Neural cell (in vitro differentiated cells): ENCODE data around the gene CEACAM5. TPM values are rescaled to one million over a fixed set of nuclear protein-coding genes. Genes with fewer than 3 reads are reported as not detected.

ENCODE experiments used
- H2AFZ ChIP-seq: fragments of 200-600, 300-800 bp; sonication (generic), shearing (Covaris generic); 2 replicates; pipeline ENCODE4 v1.6.0; 2014; ENCODE audit warnings: low read depth, mild to moderate bottlenecking, antibody characterized with exemption, low read length, moderate library complexity
- H3F3A ChIP-seq: fragments of 200-600 bp; shearing (Covaris generic); 2 replicates; pipeline ENCODE4 v1.6.1; 2016; ENCODE audit warnings: mild to moderate bottlenecking, moderate library complexity, mixed read lengths, antibody characterized with exemption, low read length; ENCODE audit not compliant: insufficient read depth, poor library complexity, severe bottlenecking
- H3K27ac ChIP-seq: fragments of 200-600, 300-800 bp; sonication (generic), shearing (Covaris generic); 2 replicates; pipeline ENCODE4 v1.5.1; 2014; ENCODE audit warnings: mild to moderate bottlenecking, low read length, moderate library complexity
- H3K27me3 ChIP-seq: fragments of 300-800, 200-600 bp; sonication (generic), shearing (Covaris generic); 2 replicates; pipeline ENCODE4 v1.6.0; 2014; ENCODE audit warnings: mild to moderate bottlenecking, low read depth, low read length, moderate library complexity; ENCODE audit not compliant: insufficient read depth
- H3K36me3 ChIP-seq: fragments of 300-800, 200-600 bp; sonication (generic), shearing (Covaris generic); 2 replicates; pipeline ENCODE4 v1.5.1; 2014; ENCODE audit warnings: mild to moderate bottlenecking, antibody characterized with exemption, low read length, moderate library complexity; ENCODE audit not compliant: insufficient read depth
- H3K4me2 ChIP-seq: fragments of 300-800, 200-600 bp; sonication (generic), shearing (Covaris generic); 2 replicates; pipeline ENCODE4 v1.6.0; 2014; ENCODE audit warnings: mild to moderate bottlenecking, low read length
- H3K4me3 ChIP-seq: fragments of 300-800, 200-600 bp; sonication (generic), shearing (Covaris generic); 2 replicates; pipeline ENCODE4 v1.5.1; 2014; ENCODE audit warnings: mild to moderate bottlenecking, low read length, moderate library complexity
- H3K79me2 ChIP-seq: fragments of 200-600 bp; shearing (Covaris generic); replicated peaks from 2 replicates; pipeline ENCODE4 v1.6.0; 2014; ENCODE audit warnings: mild to moderate bottlenecking, low read length, moderate library complexity; ENCODE audit not compliant: insufficient read depth
- H3K9ac ChIP-seq: fragments of 300-800, 200-600 bp; sonication (generic), shearing (Covaris generic); 2 replicates; pipeline ENCODE4 v1.6.1; 2016; ENCODE audit warnings: mild to moderate bottlenecking, low read length, mixed read lengths
- H3K9me2 ChIP-seq: fragments of 200-600 bp; shearing (Covaris generic); 2 replicates; pipeline ENCODE4 v1.6.1; 2016; ENCODE audit warnings: mild to moderate bottlenecking, low read length, mixed read lengths; ENCODE audit not compliant: insufficient read depth
- H3K9me3 ChIP-seq: fragments of 200-600, 300-800 bp; sonication (generic), shearing (Covaris generic); 2 replicates; pipeline ENCODE4 v1.6.1; 2016; ENCODE audit warnings: mild to moderate bottlenecking, mixed run types, low read length, moderate library complexity, mixed read lengths
- H4K20me1 ChIP-seq: fragments of 200-600 bp; shearing (Covaris generic); 2 replicates; pipeline ENCODE4 v1.6.1; 2016; ENCODE audit warnings: mild to moderate bottlenecking, mixed run types; ENCODE audit not compliant: insufficient read depth
- EP300 ChIP-seq: fragments of 450-650 bp; conservative IDR thresholded peaks from 2 replicates; pipeline ENCODE4 v1.6.1; 2014; ENCODE audit warnings: antibody characterized with exemption, mild to moderate bottlenecking, moderate library complexity; ENCODE audit not compliant: poor library complexity, severe bottlenecking
- EZH2 ChIP-seq: fragments of 200-600, 300-800 bp; shearing (Covaris generic), sonication (generic); IDR thresholded peaks from 2 replicates; pipeline ENCODE4 v1.6.1; 2014; ENCODE audit warnings: antibody characterized with exemption, low read length, borderline replicate concordance, mild to moderate bottlenecking; ENCODE audit not compliant: insufficient read depth, poor library complexity, severe bottlenecking
- MXI1 ChIP-seq: fragments of 450-650 bp; conservative IDR thresholded peaks from 2 replicates; pipeline ENCODE4 v1.6.1; 2014; ENCODE audit warnings: antibody characterized with exemption, mild to moderate bottlenecking; ENCODE audit not compliant: poor library complexity, severe bottlenecking
- POLR2AphosphoS5 ChIP-seq: IDR thresholded peaks from 2 replicates; pipeline ENCODE4 v1.6.1; 2012
- RAD21 ChIP-seq: fragments of 450-650 bp; conservative IDR thresholded peaks from 2 replicates; pipeline ENCODE4 v1.6.1; 2014; ENCODE audit warnings: antibody characterized with exemption, mild to moderate bottlenecking, moderate library complexity
- SMC3 ChIP-seq: fragments of 450-650 bp; conservative IDR thresholded peaks from 2 replicates; pipeline ENCODE4 v1.6.1; 2014; ENCODE audit warnings: antibody characterized with exemption, mild to moderate bottlenecking, moderate library complexity; ENCODE audit not compliant: poor library complexity
- TAF1 ChIP-seq: IDR thresholded peaks from 2 replicates; pipeline ENCODE4 v1.6.1; 2012; ENCODE audit warnings: low read depth
- polyA plus RNA-seq: library from polyadenylated mRNA; depleted of rRNA; stranded (reverse); fragments of >200 nt; gene quantifications from 2 replicates; pipeline ENCODE4 v1.2.3, GENCODE V29; 2014
- TF ChIP-seq, protein P1 (sequence below): IDR thresholded peaks from 2 replicates; pipeline ENCODE4 v1.6.1; 2012; ENCODE audit warnings: borderline replicate concordance
- TF ChIP-seq, protein P2 (sequence below): fragments of 450-650 bp; IDR thresholded peaks from 2 replicates; pipeline ENCODE4 v1.5.1; 2014; ENCODE audit warnings: antibody characterized with exemption, mild to moderate bottlenecking, moderate library complexity; ENCODE audit not compliant: poor library complexity, severe bottlenecking

Gene CEACAM5
- polyA plus RNA-seq, 1 donor from 2014 or later, result not detected

DNA sequence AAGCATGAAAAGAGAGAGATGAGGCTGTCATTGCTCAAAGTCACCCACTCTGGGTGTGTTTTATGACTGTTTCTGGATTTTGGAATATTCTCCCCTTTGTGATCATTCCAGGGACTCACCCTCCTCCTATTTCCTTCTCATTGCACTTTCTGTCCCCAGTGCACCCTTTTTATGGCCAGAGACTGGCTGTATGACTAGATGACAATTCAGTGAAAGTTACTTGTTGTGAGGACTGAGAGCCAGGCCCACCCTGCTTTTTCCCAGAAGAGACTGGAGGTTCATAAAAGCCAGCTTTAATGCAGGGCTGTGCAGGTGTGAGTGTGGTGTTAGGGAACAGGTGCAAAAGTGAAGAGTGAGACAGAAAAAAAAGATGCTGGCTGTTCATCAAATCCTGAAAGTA lies 37.7 kb upstream of the CEACAM5 start:
- Histone ChIP-seq H3K27ac (no peak overlapping the region), H3F3A (no peaks in the 10 kb centered on the region), H3K27me3 (no peaks in the 10 kb centered on the region), H3K4me2 (no peak overlapping the region), H3K36me3 (no peaks in the 10 kb centered on the region), H4K20me1 (no peaks in the 10 kb centered on the region), H3K4me3 (no peak overlapping the region), H3K9me2 (no peaks in the 10 kb centered on the region), H2AFZ (no peak overlapping the region), H3K9ac (no peak overlapping the region), H3K79me2 (no peaks in the 10 kb centered on the region), H3K9me3 (peaks cover 5% of the 10 kb centered on the region)
- no peak for TF ChIP-seq RAD21

- Histone ChIP-seq H2AFZ (no peak overlapping the region), H3K27me3 (no peaks in the 10 kb centered on the region), H3K9me3 (no peaks in the 10 kb centered on the region), H3K79me2 (no peaks in the 10 kb centered on the region), H3K27ac (no peak overlapping the region), H3K9me2 (no peaks in the 10 kb centered on the region), H3F3A (no peaks in the 10 kb centered on the region), H3K36me3 (no peaks in the 10 kb centered on the region), H3K4me2 (no peak overlapping the region), H4K20me1 (no peaks in the 10 kb centered on the region), H3K9ac (no peak overlapping the region), H3K4me3 (no peak overlapping the region)
- TF ChIP-seq MXI1 (no peak), TAF1 (no peak), EZH2 (no peak), SMC3 (no peak), EP300 (no peak), RAD21 (no peak), POLR2AphosphoS5 (no peak)
- TF ChIP-seq, protein P1, sequence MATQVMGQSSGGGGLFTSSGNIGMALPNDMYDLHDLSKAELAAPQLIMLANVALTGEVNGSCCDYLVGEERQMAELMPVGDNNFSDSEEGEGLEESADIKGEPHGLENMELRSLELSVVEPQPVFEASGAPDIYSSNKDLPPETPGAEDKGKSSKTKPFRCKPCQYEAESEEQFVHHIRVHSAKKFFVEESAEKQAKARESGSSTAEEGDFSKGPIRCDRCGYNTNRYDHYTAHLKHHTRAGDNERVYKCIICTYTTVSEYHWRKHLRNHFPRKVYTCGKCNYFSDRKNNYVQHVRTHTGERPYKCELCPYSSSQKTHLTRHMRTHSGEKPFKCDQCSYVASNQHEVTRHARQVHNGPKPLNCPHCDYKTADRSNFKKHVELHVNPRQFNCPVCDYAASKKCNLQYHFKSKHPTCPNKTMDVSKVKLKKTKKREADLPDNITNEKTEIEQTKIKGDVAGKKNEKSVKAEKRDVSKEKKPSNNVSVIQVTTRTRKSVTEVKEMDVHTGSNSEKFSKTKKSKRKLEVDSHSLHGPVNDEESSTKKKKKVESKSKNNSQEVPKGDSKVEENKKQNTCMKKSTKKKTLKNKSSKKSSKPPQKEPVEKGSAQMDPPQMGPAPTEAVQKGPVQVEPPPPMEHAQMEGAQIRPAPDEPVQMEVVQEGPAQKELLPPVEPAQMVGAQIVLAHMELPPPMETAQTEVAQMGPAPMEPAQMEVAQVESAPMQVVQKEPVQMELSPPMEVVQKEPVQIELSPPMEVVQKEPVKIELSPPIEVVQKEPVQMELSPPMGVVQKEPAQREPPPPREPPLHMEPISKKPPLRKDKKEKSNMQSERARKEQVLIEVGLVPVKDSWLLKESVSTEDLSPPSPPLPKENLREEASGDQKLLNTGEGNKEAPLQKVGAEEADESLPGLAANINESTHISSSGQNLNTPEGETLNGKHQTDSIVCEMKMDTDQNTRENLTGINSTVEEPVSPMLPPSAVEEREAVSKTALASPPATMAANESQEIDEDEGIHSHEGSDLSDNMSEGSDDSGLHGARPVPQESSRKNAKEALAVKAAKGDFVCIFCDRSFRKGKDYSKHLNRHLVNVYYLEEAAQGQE, result no peak
- TF ChIP-seq, protein P2, sequence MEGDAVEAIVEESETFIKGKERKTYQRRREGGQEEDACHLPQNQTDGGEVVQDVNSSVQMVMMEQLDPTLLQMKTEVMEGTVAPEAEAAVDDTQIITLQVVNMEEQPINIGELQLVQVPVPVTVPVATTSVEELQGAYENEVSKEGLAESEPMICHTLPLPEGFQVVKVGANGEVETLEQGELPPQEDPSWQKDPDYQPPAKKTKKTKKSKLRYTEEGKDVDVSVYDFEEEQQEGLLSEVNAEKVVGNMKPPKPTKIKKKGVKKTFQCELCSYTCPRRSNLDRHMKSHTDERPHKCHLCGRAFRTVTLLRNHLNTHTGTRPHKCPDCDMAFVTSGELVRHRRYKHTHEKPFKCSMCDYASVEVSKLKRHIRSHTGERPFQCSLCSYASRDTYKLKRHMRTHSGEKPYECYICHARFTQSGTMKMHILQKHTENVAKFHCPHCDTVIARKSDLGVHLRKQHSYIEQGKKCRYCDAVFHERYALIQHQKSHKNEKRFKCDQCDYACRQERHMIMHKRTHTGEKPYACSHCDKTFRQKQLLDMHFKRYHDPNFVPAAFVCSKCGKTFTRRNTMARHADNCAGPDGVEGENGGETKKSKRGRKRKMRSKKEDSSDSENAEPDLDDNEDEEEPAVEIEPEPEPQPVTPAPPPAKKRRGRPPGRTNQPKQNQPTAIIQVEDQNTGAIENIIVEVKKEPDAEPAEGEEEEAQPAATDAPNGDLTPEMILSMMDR, result no peak
Observed at GRCh38 chr19:41671486-41671885, 36.9 kb upstream of the CEACAM5 start.

GRCh38 chr19:41682437-41682836 lies 26.0 kb upstream of the CEACAM5 start:
- H3K9me3 ChIP-seq, result no peaks in the 10 kb centered on the region
- no peaks in the 10 kb centered on the region for H4K20me1 ChIP-seq
- H3K27ac ChIP-seq, result no peak overlapping the region
- no peak overlapping the region for H3K4me2 ChIP-seq
- H3K36me3 ChIP-seq, result no peaks in the 10 kb centered on the region
- H3F3A ChIP-seq, result no peaks in the 10 kb centered on the region
- no peak overlapping the region for H3K9ac ChIP-seq
- H3K4me3 ChIP-seq, result no peak overlapping the region
- H3K9me2 ChIP-seq, result no peaks in the 10 kb centered on the region
- H3K79me2 ChIP-seq, result no peaks in the 10 kb centered on the region
- TF ChIP-seq TAF1, result no peak
- TF ChIP-seq, protein P2, result no peak
- no peak for TF ChIP-seq POLR2AphosphoS5
- no peak for TF ChIP-seq RAD21
- no peak for TF ChIP-seq MXI1
- TF ChIP-seq SMC3, result no peak
- TF ChIP-seq, protein P1, result no peak
- no peak for TF ChIP-seq EP300
- no peak for TF ChIP-seq EZH2
- no peaks in the 10 kb centered on the region for H3K27me3 ChIP-seq
- no peak overlapping the region for H2AFZ ChIP-seq
